Measurements from ENCODE around the gene WDR45B.

Gene WDR45B

GRCh38 chr17:82648165-82648668 is at the start of gene WDR45B:
WDR45B (minus strand) TSS chr17:82648444; CDS start chr17:82648340, 104 bp downstream.
- peak; percentile 88 for DNase-seq

- no peak for DNase-seq
Observed at GRCh38 chr17:82697808-82698064, 49.5 kb upstream of the WDR45B start.

- no peak for DNase-seq
Observed at GRCh38 chr17:82696916-82697807, 48.9 kb upstream of the WDR45B start.

GRCh38 chr17:82696259-82696658 is 48.0 kb upstream of the WDR45B start:
- DNase-seq, result no peak

GRCh38 chr17:82694647-82695046 is 46.4 kb upstream of the WDR45B start:
- no peak for DNase-seq

GRCh38 chr17:82693168-82693867 is 45.1 kb upstream of the WDR45B start:
- no peak for DNase-seq

GRCh38 chr17:82692268-82692667 is 44.0 kb upstream of the WDR45B start:
- DNase-seq, result no peak

- DNase-seq, result no peak
Observed at GRCh38 chr17:82691714-82692113, 43.5 kb upstream of the WDR45B start.

GRCh38 chr17:82690786-82691489 is 42.7 kb upstream of the WDR45B start:
- no peak for DNase-seq

- DNase-seq, result no peak
Observed at GRCh38 chr17:82689077-82689476, 40.8 kb upstream of the WDR45B start.

GRCh38 chr17:82687871-82688270 is 39.6 kb upstream of the WDR45B start:
- no peak for DNase-seq

- no peak for DNase-seq
Observed at GRCh38 chr17:82687375-82687861, 39.2 kb upstream of the WDR45B start.

GRCh38 chr17:82686366-82687324 is 38.4 kb upstream of the WDR45B start:
- DNase-seq, result no peak

GRCh38 chr17:82685291-82685690 is 37.0 kb upstream of the WDR45B start:
- DNase-seq, result no peak

- DNase-seq, result no peak
Observed at GRCh38 chr17:82684228-82684841, 36.1 kb upstream of the WDR45B start.

- no peak for DNase-seq
Observed at GRCh38 chr17:82683534-82683933, 35.3 kb upstream of the WDR45B start.

GRCh38 chr17:82681547-82681946 is 33.3 kb upstream of the WDR45B start:
- DNase-seq, result no peak

- no peak for DNase-seq
Observed at GRCh38 chr17:82679586-82680465, 31.6 kb upstream of the WDR45B start.

- DNase-seq, result no peak
Observed at GRCh38 chr17:82678265-82678891, 30.1 kb upstream of the WDR45B start.

- DNase-seq, result no peak
Observed at GRCh38 chr17:82677353-82677925, 29.2 kb upstream of the WDR45B start.
